GM21529 (cell line): ENCODE results near the gene GIGYF2.
"Not testable (repeated sequence)": the region's sequence is repeated elsewhere in the genome, so short reads cannot be mapped to it uniquely, and the experiment has no call there.

ENCODE experiments used
- ATAC-seq: cut with Tn5 transposase; IDR thresholded peaks from one replicate; pipeline ENCODE4 v1.9.1; 2021; ENCODE audit not compliant: unreplicated experiment

GIGYF2 gene

GRCh38 chr2:232907718-232908085 is 210.6 kb downstream of the GIGYF2 start:
- not testable (repeated sequence) for ATAC-seq

- ATAC-seq, result no peak
These were observed 211.6 kb downstream of the GIGYF2 start for GRCh38 chr2:232908695-232909094.
